H9 (cell line): Measurements from ENCODE around the gene ROPN1L. TPM values are rescaled to one million over a fixed set of nuclear protein-coding genes. Genes with fewer than 3 reads are reported as not detected.
"Not testable (repeated sequence)": the region's sequence is repeated elsewhere in the genome, so short reads cannot be mapped to it uniquely, and the experiment has no call there.

Experiments
- DNase-seq: peaks from one replicate; pipeline ENCODE4 v3.0.0-alpha.2; 2017
- H2AFZ ChIP-seq: one replicate; pipeline ENCODE4 v1.6.1; 2013; ENCODE audit warnings: mild to moderate bottlenecking, low read length, control low read depth, moderate library complexity
- H2AK5ac ChIP-seq: 2 replicates; pipeline ENCODE4 v1.6.1; 2013; ENCODE audit warnings: low read length, control low read depth, mixed read lengths; ENCODE audit not compliant: insufficient read length
- H2BK120ac ChIP-seq: one replicate; pipeline ENCODE4 v1.6.1; 2013; ENCODE audit warnings: low read depth, mild to moderate bottlenecking, low read length, control low read depth, inconsistent platforms; ENCODE audit not compliant: poor library complexity, severe bottlenecking
- H2BK12ac ChIP-seq: 2 replicates; pipeline ENCODE4 v1.6.1; 2013; ENCODE audit warnings: low read length, control low read depth, mixed read lengths, low read depth; ENCODE audit not compliant: insufficient read length
- H2BK15ac ChIP-seq: 2 replicates; pipeline ENCODE4 v1.6.1; 2013; ENCODE audit warnings: low read depth, low read length, control low read depth
- H2BK20ac ChIP-seq: one replicate; pipeline ENCODE4 v1.6.1; 2013; ENCODE audit warnings: low read depth, mild to moderate bottlenecking, low read length, control low read depth, inconsistent platforms; ENCODE audit not compliant: poor library complexity, severe bottlenecking
- H2BK5ac ChIP-seq: 2 replicates; pipeline ENCODE4 v1.6.1; 2013; ENCODE audit warnings: low read length, control low read depth, mixed read lengths; ENCODE audit not compliant: insufficient read length
- H3K14ac ChIP-seq: 2 replicates; pipeline ENCODE4 v1.6.1; 2013; ENCODE audit warnings: low read length, control low read depth; ENCODE audit not compliant: insufficient read depth
- H3K18ac ChIP-seq: 2 replicates; pipeline ENCODE4 v1.6.1; 2013; ENCODE audit warnings: low read depth, mild to moderate bottlenecking, mixed read lengths, low read length, control low read depth; ENCODE audit not compliant: insufficient read length
- H3K23ac ChIP-seq: 2 replicates; pipeline ENCODE4 v1.6.1; 2013; ENCODE audit warnings: low read length, control low read depth, mixed read lengths, low read depth; ENCODE audit not compliant: insufficient read length
- H3K23me2 ChIP-seq: 2 replicates; pipeline ENCODE4 v1.6.1; 2013; ENCODE audit warnings: low read depth, mild to moderate bottlenecking, mixed read lengths, low read length, control low read depth; ENCODE audit not compliant: insufficient read length, poor library complexity, severe bottlenecking
- H3K27ac ChIP-seq: 2 replicates; pipeline ENCODE4 v1.5.1; 2013; ENCODE audit warnings: low read length, control low read depth, mixed read lengths, low read depth; ENCODE audit not compliant: insufficient read length
- H3K27me3 ChIP-seq: 2 replicates; pipeline ENCODE4 v1.6.1; 2013; ENCODE audit warnings: low read length, control low read depth, inconsistent platforms; ENCODE audit not compliant: insufficient read depth
- H3K4ac ChIP-seq: 2 replicates; pipeline ENCODE4 v1.6.1; 2013; ENCODE audit warnings: low read depth, mild to moderate bottlenecking, control low read depth, inconsistent platforms, low read length, moderate library complexity
- H3K4me1 ChIP-seq: 2 replicates; pipeline ENCODE4 v1.6.1; 2013; ENCODE audit warnings: low read length, control low read depth, inconsistent platforms; ENCODE audit not compliant: insufficient read depth
- H3K4me2 ChIP-seq: 2 replicates; pipeline ENCODE4 v1.6.1; 2013; ENCODE audit warnings: low read length, control low read depth, mixed read lengths; ENCODE audit not compliant: insufficient read length, insufficient read depth
- H3K56ac ChIP-seq: 2 replicates; pipeline ENCODE4 v1.6.1; 2013; ENCODE audit warnings: low read depth, mild to moderate bottlenecking, mixed read lengths, low read length, control low read depth; ENCODE audit not compliant: insufficient read length
- H3K79me1 ChIP-seq: 2 replicates; pipeline ENCODE4 v1.6.1; 2013; ENCODE audit warnings: low read depth, mild to moderate bottlenecking, moderate library complexity, low read length, control low read depth, inconsistent platforms; ENCODE audit not compliant: insufficient read depth, poor library complexity, severe bottlenecking
- H3K79me2 ChIP-seq: 2 replicates; pipeline ENCODE4 v1.6.1; 2013; ENCODE audit warnings: low read length, control low read depth, inconsistent platforms; ENCODE audit not compliant: insufficient read depth
- H3K9ac ChIP-seq: 2 replicates; pipeline ENCODE4 v1.6.1; 2013; ENCODE audit warnings: low read length, control low read depth, mixed read lengths; ENCODE audit not compliant: insufficient read length; ENCODE audit errors: extremely low read depth
- H3K9me3 ChIP-seq: one replicate; pipeline ENCODE4 v1.6.1; 2013; ENCODE audit warnings: low read depth, low read length, inconsistent platforms; ENCODE audit not compliant: control insufficient read depth
- H3T11ph ChIP-seq: one replicate; pipeline ENCODE4 v1.6.1; 2013; ENCODE audit warnings: mild to moderate bottlenecking, low read length, control low read depth, inconsistent platforms
- H4K20me1 ChIP-seq: one replicate; pipeline ENCODE4 v1.6.1; 2013; ENCODE audit not compliant: control insufficient read depth, insufficient read length, insufficient read depth
- H4K5ac ChIP-seq: 2 replicates; pipeline ENCODE4 v1.6.1; 2013; ENCODE audit warnings: low read depth, mild to moderate bottlenecking, mixed read lengths, low read length, control low read depth; ENCODE audit not compliant: insufficient read length
- H4K8ac ChIP-seq: replicated peaks from 2 replicates; pipeline ENCODE4 v1.6.1; 2013; ENCODE audit warnings: low read length, control low read depth, mixed read lengths, low read depth; ENCODE audit not compliant: insufficient read length
- H4K91ac ChIP-seq: 2 replicates; pipeline ENCODE4 v1.6.1; 2013; ENCODE audit warnings: low read depth, mild to moderate bottlenecking, moderate library complexity, mixed read lengths, low read length, control low read depth; ENCODE audit not compliant: insufficient read length
- H3K27ac Mint-ChIP-seq, 3 experiments: 2 replicates in 2 of 3; 3 replicates in 1 of 3; pipeline ENCODE4 v1.8.0; 2020 to 2021; ENCODE audit warnings: mixed read lengths in 3 of 3, mild to moderate bottlenecking in 1 of 3, moderate library complexity in 1 of 3
- H3K27me3 Mint-ChIP-seq: 2 replicates; pipeline ENCODE4 v1.8.0; 2021; ENCODE audit warnings: low read depth, mild to moderate bottlenecking, moderate library complexity, mixed read lengths
- H3K36me3 Mint-ChIP-seq, 3 experiments: 2 replicates in 2 of 3; 3 replicates in 1 of 3; pipeline ENCODE4 v1.8.0; 2020 to 2021; ENCODE audit warnings: low read depth in 3 of 3, mixed read lengths in 3 of 3; ENCODE audit not compliant: insufficient read depth in 1 of 3
- H3K4me1 Mint-ChIP-seq, 2 experiments: 2 replicates each; pipeline ENCODE4 v1.8.0; 2020; ENCODE audit warnings: mixed read lengths in 2 of 2
- H3K4me3 Mint-ChIP-seq, 2 experiments: 2 replicates in 1 of 2; 3 replicates in 1 of 2; pipeline ENCODE4 v1.8.0; 2020 to 2021; ENCODE audit warnings: mild to moderate bottlenecking in 2 of 2, mixed read lengths in 2 of 2, moderate library complexity in 1 of 2
- H3K9me3 Mint-ChIP-seq, 2 experiments: 2 replicates in 1 of 2; 3 replicates in 1 of 2; pipeline ENCODE4 v1.8.0; 2020; ENCODE audit warnings: mild to moderate bottlenecking in 2 of 2, mixed read lengths in 2 of 2, moderate library complexity in 1 of 2
- CTCF ChIP-seq: fragments of 200-600 bp; sonication (generic); conservative IDR thresholded peaks from 3 replicates; pipeline ENCODE4 v1.8.0; 2021; ENCODE audit warnings: antibody characterized with exemption, mild to moderate bottlenecking
- WGBS: extraction: QIAGEN DNeasy Blood & Tissue Kit; methylation state at CpG from one replicate; pipeline ENCODE4 v1.1.7; 2013; ENCODE audit warnings: missing lambda C conversion rate, low lambda C conversion rate, mixed read lengths; ENCODE audit not compliant: insufficient read length; ENCODE audit errors: extremely low coverage; 5-methylcytosine and 5-hydroxymethylcytosine counted together
- total RNA-seq: library from RNA; stranded (reverse); gene quantifications from 2 replicates; pipeline ENCODE4 v1.2.1, GENCODE V29; 2021

Gene ROPN1L
- total RNA-seq, 1 experiment from 2014 or later: 0.37 TPM

- H3K27ac Mint-ChIP-seq: no peak overlapping the region
- no CpG with 5 or more reads among the region's 4 CpGs for WGBS
- DNase-seq: no peak
These were observed 52.2 kb downstream of the ROPN1L start for GRCh38 chr5:10493884-10494283.

GRCh38 chr5:10494497-10494896 is 52.8 kb downstream of the ROPN1L start:
- H2BK12ac ChIP-seq, H3T11ph ChIP-seq, H3K27me3 ChIP-seq, H3K79me2 ChIP-seq, H3K4me2 ChIP-seq, H2AFZ ChIP-seq, H3K27ac ChIP-seq, H3K18ac ChIP-seq, H2BK120ac ChIP-seq, H2BK5ac ChIP-seq, H2BK15ac ChIP-seq, H3K56ac ChIP-seq, H3K79me1 ChIP-seq, H4K20me1 ChIP-seq, H3K23me2 ChIP-seq, H2AK5ac ChIP-seq, H3K23ac ChIP-seq, H4K8ac ChIP-seq, DNase-seq, H3K4ac ChIP-seq, H2BK20ac ChIP-seq, H4K5ac ChIP-seq, H4K91ac ChIP-seq, H3K27ac Mint-ChIP-seq, H3K9me3 ChIP-seq, H3K4me3 Mint-ChIP-seq, H3K9ac ChIP-seq, H3K4me1 ChIP-seq, H3K14ac ChIP-seq: not testable (repeated sequence)
- peaks cover 13% of the 10 kb centered on the region in 2 experiments for H3K4me1 Mint-ChIP-seq
- H3K9me3 Mint-ChIP-seq: peaks cover 17 to 20% of the 10 kb centered on the region in 2 experiments
- peaks cover 11 to 15% (median 11%) of the 10 kb centered on the region in 3 experiments; a peak in 6 of 7 replicates for H3K36me3 Mint-ChIP-seq
- WGBS: no CpG with 5 or more reads among the region's 6 CpGs
- peaks cover 14% of the 10 kb centered on the region for H3K27me3 Mint-ChIP-seq

More at GRCh38 chr5:10493884-10494283, 52.2 kb downstream of the ROPN1L start:
- no peaks in the 10 kb centered on the region for H3K4me1 ChIP-seq
- H2BK120ac ChIP-seq: no peak overlapping the region
- no peak overlapping the region for H3K4me2 ChIP-seq
- H3K4me1 Mint-ChIP-seq: peaks cover 13% of the 10 kb centered on the region in 2 experiments
- peaks cover 18% of the 10 kb centered on the region for H3K27me3 Mint-ChIP-seq
- H4K5ac ChIP-seq: no peak overlapping the region
- no peak overlapping the region for H3K18ac ChIP-seq
- no peaks in the 10 kb centered on the region for H3K79me2 ChIP-seq
- H3K4ac ChIP-seq: no peak overlapping the region
- peaks cover 11 to 15% (median 11%) of the 10 kb centered on the region in 3 experiments; a peak in 6 of 7 replicates for H3K36me3 Mint-ChIP-seq
- no peaks in the 10 kb centered on the region for H3K79me1 ChIP-seq
- H3K56ac ChIP-seq: no peak overlapping the region
- no peak overlapping the region for H2BK15ac ChIP-seq
- no peak overlapping the region for H3K27ac ChIP-seq
- peaks cover 17 to 20% of the 10 kb centered on the region in 2 experiments for H3K9me3 Mint-ChIP-seq
- no peak overlapping the region for H3T11ph ChIP-seq
- no peak overlapping the region for H2BK20ac ChIP-seq
- no peaks in the 10 kb centered on the region for H3K9me3 ChIP-seq
- H2AFZ ChIP-seq: no peak overlapping the region
- H3K4me3 Mint-ChIP-seq: no peak overlapping the region
- H4K20me1 ChIP-seq: no peaks in the 10 kb centered on the region
- H3K14ac ChIP-seq: no peak overlapping the region
- H3K9ac ChIP-seq: no peak overlapping the region
- H4K91ac ChIP-seq: no peak overlapping the region
- no peak overlapping the region for H3K23ac ChIP-seq
- H2BK12ac ChIP-seq: no peak overlapping the region
- no peak overlapping the region for H2AK5ac ChIP-seq
- H3K27me3 ChIP-seq: no peaks in the 10 kb centered on the region
- H3K23me2 ChIP-seq: no peaks in the 10 kb centered on the region
- TF ChIP-seq CTCF: no peak
- H2BK5ac ChIP-seq: no peak overlapping the region
- H4K8ac ChIP-seq: no peak overlapping the region
